ENCODE data around the gene TSEN54.

TSEN54 gene

GRCh38 chr17:75521951-75522727 lies 5.8 kb downstream of the TSEN54 start:
- no peak for DNase-seq

- no peak for DNase-seq
These were observed 7.3 kb downstream of the TSEN54 start for GRCh38 chr17:75523647-75524046.

GRCh38 chr17:75524269-75524969 lies 8.1 kb downstream of the TSEN54 start:
- DNase-seq = peak; percentile 38

- peak; percentile 90 for DNase-seq
These were observed 8.9 kb downstream of the TSEN54 start, which contains the start of gene LLGL2 for GRCh38 chr17:75524970-75525805. TSS of gene LLGL2 (plus strand) at chr17:75525697. CDS start at chr17:75543427, 17,730 bp downstream.

- no peak for DNase-seq
These were observed 9.7 kb downstream of the TSEN54 start for GRCh38 chr17:75525806-75526554.

- no peak for DNase-seq
These were observed 10.4 kb downstream of the TSEN54 start for GRCh38 chr17:75526555-75527270.

- no peak for DNase-seq
These were observed 14.8 kb downstream of the TSEN54 start for GRCh38 chr17:75530837-75531720.

- no peak for DNase-seq
These were observed 15.4 kb downstream of the TSEN54 start for GRCh38 chr17:75531721-75532072.

GRCh38 chr17:75535119-75535537 lies 18.8 kb downstream of the TSEN54 start:
- no peak for DNase-seq

- DNase-seq = no peak
These were observed 19.5 kb downstream of the TSEN54 start for GRCh38 chr17:75535871-75536270.

GRCh38 chr17:75536366-75536765 lies 20.0 kb downstream of the TSEN54 start:
- DNase-seq = no peak

GRCh38 chr17:75539967-75540729 lies 23.8 kb downstream of the TSEN54 start:
- no peak for DNase-seq

- no peak for DNase-seq
These were observed 24.7 kb downstream of the TSEN54 start for GRCh38 chr17:75540923-75541503.

- DNase-seq = no peak
These were observed 25.9 kb downstream of the TSEN54 start for GRCh38 chr17:75542229-75542628.

GRCh38 chr17:75542728-75543336 lies 26.5 kb downstream of the TSEN54 start:
- no peak for DNase-seq

GRCh38 chr17:75544250-75544649 lies 27.9 kb downstream of the TSEN54 start:
- no peak for DNase-seq

GRCh38 chr17:75546181-75546580 lies 29.9 kb downstream of the TSEN54 start:
- no peak for DNase-seq

- DNase-seq = no peak
These were observed 30.8 kb downstream of the TSEN54 start for GRCh38 chr17:75547091-75547490.

- no peak for DNase-seq
These were observed 32.5 kb downstream of the TSEN54 start for GRCh38 chr17:75548813-75549212.

Data from NCI-H510A (cell line).